Endothelial cell of umbilical vein (primary cell): ENCODE data around the gene PPFIA1. TPM values are rescaled to one million over a fixed set of nuclear protein-coding genes. Genes with fewer than 3 reads are reported as not detected.

ENCODE experiments used
- BruUV-seq: library from RNA; stranded (reverse); fragments of 400-500 nt; replicated peaks from 2 replicates; lab custom pipeline; 2021; lab: Mats Ljungman, UMichigan
- CTCF ChIA-PET: fragments of 300-600, 350-600 bp; sonication (Branson Sonifier 250); formaldehyde crosslinking; loops from one replicate; lab custom pipeline; 2021; ENCODE audit warnings: antibody characterized with exemption, inconsistent platforms; lab: Charles Lee
- POLR2A ChIA-PET: fragments of 300-600, 350-600 bp; sonication (Branson Sonifier 250); formaldehyde crosslinking; loops from one replicate; lab custom pipeline; 2021; ENCODE audit warnings: antibody characterized with exemption, inconsistent platforms; lab: Charles Lee
- DNase-seq: peaks from one replicate; pipeline ENCODE4 v3.0.0-alpha.2; 2011; ENCODE audit warnings: low read depth, low spot score
- FAIRE-seq: peaks from 2 replicates; lab custom pipeline; 2011; peaks lifted over from hg19 to GRCh38; lab: Jason Lieb, UNC
- H2AFZ ChIP-seq: 2 replicates; pipeline ENCODE4 v1.6.0; 2012; ENCODE audit warnings: low read depth, low read length, control low read depth, inconsistent platforms
- H3K27ac ChIP-seq: 2 replicates; pipeline ENCODE4 v1.5.1; 2011; ENCODE audit warnings: low read depth, mild to moderate bottlenecking, control low read depth, low read length, moderate library complexity; ENCODE audit not compliant: insufficient read depth
- H3K27me3 ChIP-seq, 2 experiments: 2 replicates each; pipeline versions ENCODE4 v1.6.0 to v1.6.1; 2011; ENCODE audit warnings: low read length in 2 of 2, mixed read lengths in 1 of 2; ENCODE audit not compliant: control insufficient read depth in 2 of 2, insufficient read depth in 2 of 2
- H3K36me3 ChIP-seq, 2 experiments: 2 replicates in 1 of 2; 3 replicates in 1 of 2; pipeline ENCODE4 v1.5.1; 2011; ENCODE audit warnings: low read length in 2 of 2, mild to moderate bottlenecking in 1 of 2, moderate library complexity in 1 of 2; ENCODE audit not compliant: control insufficient read depth in 2 of 2, insufficient read depth in 2 of 2; ENCODE audit errors: extremely low read depth in 1 of 2
- H3K4me1 ChIP-seq: 3 replicates; pipeline ENCODE4 v1.5.1; 2011; ENCODE audit warnings: mild to moderate bottlenecking, low read length; ENCODE audit not compliant: control insufficient read depth, insufficient read depth; ENCODE audit errors: extremely low read depth
- H3K4me2 ChIP-seq: 2 replicates; pipeline ENCODE4 v1.6.1; 2011; ENCODE audit warnings: low read length, control low read depth, mixed read lengths; ENCODE audit not compliant: insufficient read depth
- H3K4me3 ChIP-seq, 3 experiments: fragments of 200-600 bp in 1 of 3; sonication (generic), shearing (Covaris generic) in 1 of 3; replicated peaks in 1 of 3; 2 replicates each; pipeline ENCODE4 v1.5.1; 2011 to 2016; ENCODE audit warnings: control low read depth in 3 of 3, low read length in 3 of 3, mild to moderate bottlenecking in 2 of 3, inconsistent platforms in 1 of 3, low read depth in 1 of 3, moderate library complexity in 1 of 3; ENCODE audit not compliant: insufficient read depth in 1 of 3
- H3K79me2 ChIP-seq: 2 replicates; pipeline ENCODE4 v1.6.0; 2012; ENCODE audit warnings: low read length, inconsistent platforms; ENCODE audit not compliant: control insufficient read depth, insufficient read depth
- H3K9ac ChIP-seq: replicated peaks from 2 replicates; pipeline ENCODE3; 2011; ENCODE audit warnings: low read length, control low read depth; ENCODE audit not compliant: insufficient read depth; ENCODE audit errors: extremely low read depth
- H3K9me1 ChIP-seq: replicated peaks from 3 replicates; pipeline ENCODE4 v1.6.0; 2011; ENCODE audit warnings: mild to moderate bottlenecking, low read length; ENCODE audit not compliant: control insufficient read depth, insufficient read depth; ENCODE audit errors: extremely low read depth
- H3K9me3 ChIP-seq: replicated peaks from 2 replicates; pipeline ENCODE4 v1.5.1; 2012; ENCODE audit warnings: low read length, inconsistent platforms; ENCODE audit not compliant: control insufficient read depth, insufficient read depth
- H4K20me1 ChIP-seq: replicated peaks from 2 replicates; pipeline ENCODE3; 2011; ENCODE audit warnings: mild to moderate bottlenecking, low read length; ENCODE audit not compliant: control insufficient read depth, insufficient read depth; ENCODE audit errors: extremely low read depth
- FOS ChIP-seq: IDR thresholded peaks from 2 replicates; pipeline ENCODE4 v1.6.1; 2011; ENCODE audit warnings: mild to moderate bottlenecking, low read length, moderate library complexity, borderline replicate concordance; ENCODE audit not compliant: insufficient read depth
- GATA2 ChIP-seq: IDR thresholded peaks from 2 replicates; pipeline ENCODE4 v1.7.0; 2011; ENCODE audit warnings: low read depth, mild to moderate bottlenecking, moderate library complexity, mixed read lengths, low read length; ENCODE audit not compliant: insufficient read length, insufficient read depth
- JUN ChIP-seq: IDR thresholded peaks from 2 replicates; pipeline ENCODE4 v1.6.1; 2011; ENCODE audit warnings: borderline replicate concordance, low read depth; ENCODE audit not compliant: insufficient read length, insufficient read depth
- MYC ChIP-seq: IDR thresholded peaks from one replicate; pipeline ENCODE4 v1.6.1; 2011; ENCODE audit warnings: mild to moderate bottlenecking, low read depth, low read length
- POLR2A ChIP-seq: IDR thresholded peaks from 2 replicates; pipeline ENCODE4 v1.6.1; 2012; ENCODE audit warnings: low read depth, mild to moderate bottlenecking, control low read depth, low read length
- POLR2AphosphoS5 ChIP-seq: IDR thresholded peaks from 2 replicates; pipeline ENCODE4 v1.6.1; 2012; ENCODE audit warnings: low read depth, mild to moderate bottlenecking, control low read depth, low read length, moderate library complexity; ENCODE audit not compliant: insufficient read depth
- dilution Hi-C: fragments of 300-500 bp; cut with MboI; formaldehyde crosslinking; loops from one replicate; pipeline ENCODE4 v1.15.0; 2019; ENCODE audit warnings: low sequenced_read_pairs; ENCODE audit not compliant: extremely low pct_ligation_motif_present
- intact Hi-C: fragments of 100-400 bp; cut with micrococcal nuclease; formaldehyde crosslinking; loops from one replicate; pipeline ENCODE4 v1.10.0; 2022
- polyA plus RNA-seq, 4 experiments: library from polyadenylated mRNA; depleted of rRNA in 3 of 4; stranded (reverse) in 3 of 4; unstranded in 1 of 4; fragments of >200 nt; gene quantifications; 2 replicates each; pipeline versions ENCODE4 v1.2.1 to v1.2.3, GENCODE V29; 2011 to 2012; ENCODE audit warnings: missing spikeins in 1 of 4
- total RNA-seq: library from RNA; stranded (reverse); gene quantifications from 2 replicates; pipeline ENCODE4 v1.2.3, GENCODE V29; 2021
- TF ChIP-seq, protein P1 (sequence below), 2 donors: IDR thresholded peaks; 1 replicate in 1 of 2; 2 replicates in 1 of 2; pipeline ENCODE4 v1.5.1; 2011; ENCODE audit warnings: low read length in 2 of 2, mild to moderate bottlenecking in 2 of 2, moderate library complexity in 2 of 2, control low read depth in 1 of 2, inconsistent platforms in 1 of 2, low read depth in 1 of 2; ENCODE audit not compliant: insufficient read depth in 1 of 2; ENCODE audit errors: extremely low read depth in 1 of 2
- TF ChIP-seq, protein P2 (sequence below): IDR thresholded peaks from 2 replicates; pipeline ENCODE4 v1.6.1; 2011; ENCODE audit not compliant: insufficient read depth, insufficient read length

The PPFIA1 gene
- total and polyA plus RNA-seq, 2 donors (not counting 3 experiments of a cell fraction or from before 2014, with no cell fraction given), result 44.3 to 60.9 TPM

DNA sequence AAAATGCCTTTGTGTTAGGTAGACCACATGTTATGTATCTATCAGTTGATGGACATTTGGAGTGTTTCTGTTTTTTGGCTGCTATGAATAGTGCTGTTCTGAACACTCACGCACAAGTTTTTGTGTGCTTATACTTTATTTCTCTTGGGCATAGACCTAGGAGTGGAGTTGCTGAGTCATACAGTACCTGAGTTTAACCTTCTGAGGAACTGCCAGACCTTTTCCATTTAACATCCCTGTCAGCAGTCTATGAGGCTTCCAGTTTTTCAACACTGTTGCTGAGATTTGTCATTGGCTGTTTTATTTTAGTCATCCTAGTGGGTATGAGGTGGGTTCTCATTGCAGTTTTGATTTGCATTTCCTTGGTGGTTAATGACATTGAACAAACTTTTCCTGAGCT, 132.2 kb downstream of the PPFIA1 start:
- no peak for FAIRE-seq
- dilution Hi-C loops, result no loop called here

DNA sequence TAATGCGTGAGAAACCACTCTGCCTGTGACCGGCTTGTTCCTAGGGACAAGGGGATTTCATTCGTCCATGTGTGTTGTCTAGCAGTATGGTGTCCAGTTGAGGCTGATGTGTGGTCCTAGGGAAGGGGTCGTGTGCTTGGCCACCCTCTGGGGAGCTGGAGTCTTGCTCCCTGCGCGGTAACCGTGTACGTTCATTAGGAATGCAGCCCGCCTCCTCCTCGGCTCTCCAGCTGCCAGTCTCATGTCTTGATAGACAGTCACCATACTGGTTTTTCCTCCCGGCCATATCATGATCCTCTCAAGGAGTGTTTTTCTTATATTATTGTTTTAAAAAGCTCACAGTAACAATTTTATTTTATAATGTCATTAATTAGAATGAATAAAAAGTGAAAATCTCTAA, 133.8 kb downstream of the PPFIA1 start:
- intact Hi-C loops (no loop called here), dilution Hi-C loops (no loop called here)
- H4K20me1 ChIP-seq, result peaks cover 3% of the 10 kb centered on the region
- H3K27me3 ChIP-seq, result no peaks in the 10 kb centered on the region
- no TSS peak for BruUV-seq
- no peaks in the 10 kb centered on the region for H3K9me3 ChIP-seq
- POLR2A ChIA-PET, result no interaction called here
- H3K9ac ChIP-seq, result no peak overlapping the region
- CTCF ChIA-PET, result no interaction called here
- DNase-seq (no peak), FAIRE-seq (no peak)
- no peak overlapping the region for H3K4me2 ChIP-seq
- no peak for TF ChIP-seq FOS
- TF ChIP-seq MYC, result no peak
- no peak for TF ChIP-seq JUN
- no peak for TF ChIP-seq GATA2
- TF ChIP-seq, protein P1, sequence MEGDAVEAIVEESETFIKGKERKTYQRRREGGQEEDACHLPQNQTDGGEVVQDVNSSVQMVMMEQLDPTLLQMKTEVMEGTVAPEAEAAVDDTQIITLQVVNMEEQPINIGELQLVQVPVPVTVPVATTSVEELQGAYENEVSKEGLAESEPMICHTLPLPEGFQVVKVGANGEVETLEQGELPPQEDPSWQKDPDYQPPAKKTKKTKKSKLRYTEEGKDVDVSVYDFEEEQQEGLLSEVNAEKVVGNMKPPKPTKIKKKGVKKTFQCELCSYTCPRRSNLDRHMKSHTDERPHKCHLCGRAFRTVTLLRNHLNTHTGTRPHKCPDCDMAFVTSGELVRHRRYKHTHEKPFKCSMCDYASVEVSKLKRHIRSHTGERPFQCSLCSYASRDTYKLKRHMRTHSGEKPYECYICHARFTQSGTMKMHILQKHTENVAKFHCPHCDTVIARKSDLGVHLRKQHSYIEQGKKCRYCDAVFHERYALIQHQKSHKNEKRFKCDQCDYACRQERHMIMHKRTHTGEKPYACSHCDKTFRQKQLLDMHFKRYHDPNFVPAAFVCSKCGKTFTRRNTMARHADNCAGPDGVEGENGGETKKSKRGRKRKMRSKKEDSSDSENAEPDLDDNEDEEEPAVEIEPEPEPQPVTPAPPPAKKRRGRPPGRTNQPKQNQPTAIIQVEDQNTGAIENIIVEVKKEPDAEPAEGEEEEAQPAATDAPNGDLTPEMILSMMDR (IDR thresholded peaks at IDR 0.05; ENCODE audit: extremely low read depth in 1 of 2, insufficient read depth in 1 of 2, low read depth in 1 of 2, low read length in 2 of 2), result no peak
- TF ChIP-seq, protein P2, sequence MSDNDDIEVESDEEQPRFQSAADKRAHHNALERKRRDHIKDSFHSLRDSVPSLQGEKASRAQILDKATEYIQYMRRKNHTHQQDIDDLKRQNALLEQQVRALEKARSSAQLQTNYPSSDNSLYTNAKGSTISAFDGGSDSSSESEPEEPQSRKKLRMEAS, result no peak
- TF ChIP-seq POLR2AphosphoS5, result no peak
- no peak for TF ChIP-seq POLR2A
- peaks cover 20 to 23% of the 10 kb centered on the region in 2 experiments for H3K36me3 ChIP-seq
- H3K9me1 ChIP-seq, result no peaks in the 10 kb centered on the region
- H3K4me3 ChIP-seq, result no peak overlapping the region
- peaks cover 68% of the 10 kb centered on the region for H3K79me2 ChIP-seq
- H3K27ac ChIP-seq, result no peak overlapping the region
- peaks cover 17% of the 10 kb centered on the region for H3K4me1 ChIP-seq
- no peak overlapping the region for H2AFZ ChIP-seq

More for the DNA sequence above, 132.2 kb downstream of the PPFIA1 start:
- H3K36me3 ChIP-seq, result peaks cover 9 to 11% of the 10 kb centered on the region in 2 experiments
- no peak overlapping the region for H3K4me3 ChIP-seq
- H3K4me1 ChIP-seq, result peaks cover 19% of the 10 kb centered on the region
- DNase-seq, result no peak
- H3K27ac ChIP-seq, result no peak overlapping the region
- TF ChIP-seq, protein P1 (IDR thresholded peaks at IDR 0.05; ENCODE audit: extremely low read depth in 1 of 2, insufficient read depth in 1 of 2, low read depth in 1 of 2, low read length in 2 of 2), result no peak
- TF ChIP-seq JUN (no peak), POLR2A (no peak)
- TF ChIP-seq, protein P2, result no peak
- H3K79me2 ChIP-seq, result peaks cover 77% of the 10 kb centered on the region
- no peaks in the 10 kb centered on the region for H3K9me3 ChIP-seq
- intact Hi-C loops, result no loop called here
- BruUV-seq, result no TSS peak
- ChIA-PET POLR2A (interaction anchor here (0.7 kb wide), 1 partner anchor 1517 kb away, joined by 3 read pairs; no protein-coding TSS in a partner anchor), CTCF (no interaction called here)
- no peak overlapping the region for H2AFZ ChIP-seq
- H3K9ac ChIP-seq, result no peak overlapping the region
- H3K9me1 ChIP-seq, result no peaks in the 10 kb centered on the region
- H3K27me3 ChIP-seq, result no peaks in the 10 kb centered on the region
- no peak overlapping the region for H3K4me2 ChIP-seq
- peaks cover 3% of the 10 kb centered on the region for H4K20me1 ChIP-seq
